ENCODE data around the gene HEG1.

Gene HEG1

GRCh38 chr3:124924741-124925140, 131.1 kb downstream of the HEG1 start:
- H3K27ac Mint-ChIP-seq = no peak overlapping the region
- H3K36me3 Mint-ChIP-seq = no peaks in the 10 kb centered on the region
- H3K4me1 Mint-ChIP-seq (ENCODE audit: low read depth) = no peaks in the 10 kb centered on the region
- no peaks in the 10 kb centered on the region for H3K9me3 Mint-ChIP-seq (ENCODE audit: low read depth)
- peaks cover 4% of the 10 kb centered on the region for H3K27me3 Mint-ChIP-seq
- H3K4me3 Mint-ChIP-seq = no peak overlapping the region

DNA sequence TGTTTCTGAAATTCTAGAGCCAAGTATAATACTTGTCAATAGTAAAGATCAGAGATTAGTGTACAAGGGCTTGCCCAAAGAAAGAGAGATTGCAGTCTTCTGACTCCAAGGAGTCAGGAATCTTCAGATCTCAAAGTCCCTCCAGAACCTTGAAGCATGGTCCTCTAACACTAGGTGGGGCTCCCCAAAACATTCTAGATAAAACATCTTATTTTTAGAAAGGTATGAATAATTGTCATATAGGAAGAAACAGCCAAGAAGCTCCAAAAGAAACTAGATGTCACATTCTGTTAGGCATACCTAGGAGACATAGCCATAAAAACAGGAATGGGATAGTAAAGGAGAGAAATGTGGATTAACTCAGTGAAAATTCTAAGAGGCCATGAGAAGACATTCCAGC, 132.0 kb downstream of the HEG1 start:
- H3K9me3 Mint-ChIP-seq (ENCODE audit: low read depth) = no peaks in the 10 kb centered on the region

DNA sequence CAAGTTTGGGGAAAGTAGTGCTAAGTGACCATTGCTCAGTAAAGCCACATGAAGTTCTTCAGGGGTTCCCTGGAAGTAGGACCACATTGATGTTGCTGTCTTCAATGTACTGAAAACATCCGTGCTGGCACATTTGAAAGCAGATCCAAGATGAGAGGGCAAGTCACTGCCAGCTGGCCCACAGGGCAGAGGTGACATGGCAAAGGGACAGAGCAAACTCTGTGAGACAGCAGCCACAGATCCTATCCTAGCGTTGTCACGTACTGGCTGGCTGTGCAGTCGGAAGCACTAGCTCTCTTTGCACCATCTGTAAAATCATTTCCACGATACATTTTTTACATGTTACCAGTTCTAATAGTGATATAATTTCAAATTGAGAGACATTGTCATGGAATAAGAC, 135.1 kb downstream of the HEG1 start:
- H3K4me3 Mint-ChIP-seq = no peak overlapping the region
- no peaks in the 10 kb centered on the region for H3K9me3 Mint-ChIP-seq (ENCODE audit: low read depth)
- no peak overlapping the region for H3K27ac Mint-ChIP-seq
- no peaks in the 10 kb centered on the region for H3K36me3 Mint-ChIP-seq
- H3K4me1 Mint-ChIP-seq (ENCODE audit: low read depth) = no peaks in the 10 kb centered on the region
- H3K27me3 Mint-ChIP-seq = no peaks in the 10 kb centered on the region

More for the DNA sequence above, 132.0 kb downstream of the HEG1 start:
- peaks cover 4% of the 10 kb centered on the region for H3K27me3 Mint-ChIP-seq
- no peaks in the 10 kb centered on the region for H3K36me3 Mint-ChIP-seq
- no peaks in the 10 kb centered on the region for H3K4me1 Mint-ChIP-seq (ENCODE audit: low read depth)
- H3K27ac Mint-ChIP-seq = no peak overlapping the region
- no peak overlapping the region for H3K4me3 Mint-ChIP-seq

- Mint-ChIP-seq H3K4me1 (ENCODE audit: low read depth) (no peaks in the 10 kb centered on the region), H3K9me3 (ENCODE audit: low read depth) (no peaks in the 10 kb centered on the region), H3K4me3 (no peak overlapping the region), H3K27ac (no peak overlapping the region), H3K36me3 (no peaks in the 10 kb centered on the region), H3K27me3 (no peaks in the 10 kb centered on the region)
Observed at GRCh38 chr3:124919756-124920155, 136.0 kb downstream of the HEG1 start.

DNA sequence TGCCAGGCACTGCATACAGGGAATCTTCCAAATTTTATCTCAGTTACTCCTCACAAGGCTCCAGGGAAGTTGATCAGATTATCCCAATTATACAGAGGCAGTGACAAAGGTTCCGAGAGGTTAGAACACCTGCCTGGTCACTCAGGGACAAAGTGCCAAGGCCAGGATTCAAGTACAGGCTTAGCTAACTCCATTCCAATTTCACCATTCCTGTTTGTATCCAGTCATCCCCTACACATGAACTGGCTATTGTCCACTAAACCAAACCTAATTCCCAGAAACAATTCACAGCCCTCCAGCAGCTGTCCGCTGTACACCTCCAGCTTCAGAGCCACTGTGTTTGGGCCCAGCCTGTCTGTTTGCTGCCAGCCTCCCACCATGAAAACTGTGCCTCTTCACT, 137.3 kb downstream of the HEG1 start:
- Mint-ChIP-seq H3K9me3 (ENCODE audit: low read depth) (no peaks in the 10 kb centered on the region), H3K4me1 (ENCODE audit: low read depth) (no peaks in the 10 kb centered on the region), H3K36me3 (no peaks in the 10 kb centered on the region), H3K4me3 (no peak overlapping the region), H3K27ac (no peak overlapping the region), H3K27me3 (no peaks in the 10 kb centered on the region)

GRCh38 chr3:124916837-124917409, 138.9 kb downstream of the HEG1 start:
- no peaks in the 10 kb centered on the region for H3K9me3 Mint-ChIP-seq (ENCODE audit: low read depth)
- no peak overlapping the region for H3K27ac Mint-ChIP-seq
- H3K27me3 Mint-ChIP-seq = no peaks in the 10 kb centered on the region

More at GRCh38 chr3:124916837-124917409, 138.9 kb downstream of the HEG1 start:
- Mint-ChIP-seq H3K36me3 (no peaks in the 10 kb centered on the region), H3K4me1 (ENCODE audit: low read depth) (no peaks in the 10 kb centered on the region), H3K4me3 (no peak overlapping the region)
